ENCODE results near the gene RNF148.

RNF148 gene

GRCh38 chr7:122710916-122711315 is 8.2 kb upstream of the RNF148 start:
- no peak for DNase-seq (ENCODE audit: extremely low read depth, low read depth)
- TF ChIP-seq, protein P1, sequence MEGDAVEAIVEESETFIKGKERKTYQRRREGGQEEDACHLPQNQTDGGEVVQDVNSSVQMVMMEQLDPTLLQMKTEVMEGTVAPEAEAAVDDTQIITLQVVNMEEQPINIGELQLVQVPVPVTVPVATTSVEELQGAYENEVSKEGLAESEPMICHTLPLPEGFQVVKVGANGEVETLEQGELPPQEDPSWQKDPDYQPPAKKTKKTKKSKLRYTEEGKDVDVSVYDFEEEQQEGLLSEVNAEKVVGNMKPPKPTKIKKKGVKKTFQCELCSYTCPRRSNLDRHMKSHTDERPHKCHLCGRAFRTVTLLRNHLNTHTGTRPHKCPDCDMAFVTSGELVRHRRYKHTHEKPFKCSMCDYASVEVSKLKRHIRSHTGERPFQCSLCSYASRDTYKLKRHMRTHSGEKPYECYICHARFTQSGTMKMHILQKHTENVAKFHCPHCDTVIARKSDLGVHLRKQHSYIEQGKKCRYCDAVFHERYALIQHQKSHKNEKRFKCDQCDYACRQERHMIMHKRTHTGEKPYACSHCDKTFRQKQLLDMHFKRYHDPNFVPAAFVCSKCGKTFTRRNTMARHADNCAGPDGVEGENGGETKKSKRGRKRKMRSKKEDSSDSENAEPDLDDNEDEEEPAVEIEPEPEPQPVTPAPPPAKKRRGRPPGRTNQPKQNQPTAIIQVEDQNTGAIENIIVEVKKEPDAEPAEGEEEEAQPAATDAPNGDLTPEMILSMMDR (IDR thresholded peaks at IDR 0.05; ENCODE audit: low read depth, low read length), result no peak

DNA sequence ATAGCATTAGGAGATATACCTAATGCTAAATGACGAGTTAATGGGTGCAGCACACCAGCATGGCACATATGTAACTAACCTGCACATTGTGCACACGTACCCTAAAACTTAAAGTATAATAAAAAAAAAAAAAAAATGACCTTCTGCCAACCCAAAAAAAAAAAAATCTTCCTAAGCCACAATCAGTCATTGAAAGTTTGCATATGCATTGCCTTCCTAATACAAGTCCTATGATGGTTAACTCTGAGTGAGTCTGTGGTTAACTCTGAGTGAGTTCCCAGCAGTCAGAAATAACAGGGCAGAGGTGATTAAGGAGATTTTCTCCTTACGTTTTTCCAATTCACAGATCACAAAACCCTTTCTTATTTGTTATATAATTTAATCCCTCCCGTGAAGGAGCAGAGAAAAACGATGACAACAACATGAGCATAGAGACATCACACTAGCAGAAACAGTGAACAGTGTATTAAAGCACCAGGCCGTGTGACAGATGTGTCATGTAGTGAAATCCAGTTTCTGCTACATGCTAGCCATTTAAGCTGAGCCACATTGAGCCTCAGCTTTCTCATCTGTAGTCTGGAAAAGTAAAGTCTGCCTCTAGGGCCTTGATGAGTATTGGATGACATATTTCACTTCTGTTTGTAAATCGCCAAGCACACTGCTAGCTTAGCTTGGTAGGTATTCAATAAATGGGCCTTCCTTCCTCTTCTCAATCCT is 7.4 kb upstream of the RNF148 start:
- TF ChIP-seq, protein P1 (IDR thresholded peaks at IDR 0.05; ENCODE audit: low read depth, low read length), result no peak

DNA sequence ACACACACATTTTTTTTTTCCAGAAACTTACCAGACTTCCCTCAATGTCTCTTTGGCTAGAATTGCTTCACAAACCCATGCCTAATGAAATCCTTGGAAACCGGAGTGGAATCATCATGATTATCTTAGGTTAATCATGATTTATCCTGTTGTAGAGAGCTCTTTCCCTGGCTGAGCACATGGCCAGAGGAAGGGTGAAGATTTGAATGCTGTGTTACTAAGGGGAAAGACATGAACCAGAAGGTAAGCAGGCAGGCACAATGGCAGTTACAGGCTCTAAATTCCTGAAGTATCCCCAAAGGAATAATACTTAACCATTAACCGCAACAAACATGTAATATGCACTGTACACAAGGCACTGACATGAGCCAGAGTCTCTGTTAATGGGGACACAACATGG is 4.1 kb upstream of the RNF148 start:
- DNase-seq (ENCODE audit: extremely low read depth, low read depth), result no peak
- TF ChIP-seq, protein P1 (IDR thresholded peaks at IDR 0.05; ENCODE audit: low read depth, low read length), result no peak

More for the DNA sequence above, 7.4 kb upstream of the RNF148 start:
- DNase-seq (ENCODE audit: extremely low read depth, low read depth), result no peak

DNA sequence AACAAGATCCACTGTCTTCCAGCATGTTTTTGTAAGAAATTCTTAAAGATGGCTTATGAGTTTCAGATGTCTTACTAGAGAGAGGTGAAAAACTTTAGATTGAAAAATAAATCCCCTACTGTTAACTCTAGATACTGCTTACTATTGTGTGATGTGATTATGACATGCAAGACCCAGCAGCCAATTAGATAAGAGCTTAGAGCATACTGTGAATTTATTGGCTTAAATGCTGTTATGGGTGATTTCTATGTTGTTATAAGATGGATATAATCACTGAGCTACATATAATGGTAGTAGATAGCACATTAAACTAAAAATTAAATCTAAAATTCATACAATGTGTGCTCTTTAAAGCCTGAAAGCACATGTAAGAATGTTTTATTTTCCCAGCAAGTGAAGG is 3.7 kb downstream of the RNF148 start, which contains the start of gene RNF133:
Gene RNF133 (minus strand): TSS at position 101 of the 400 bp plus-strand sequence. CDS start 199 bp downstream, outside the sequence.
- TF ChIP-seq, protein P1 (IDR thresholded peaks at IDR 0.05; ENCODE audit: low read depth, low read length), result no peak
- DNase-seq (ENCODE audit: extremely low read depth, low read depth), result no peak

DNA sequence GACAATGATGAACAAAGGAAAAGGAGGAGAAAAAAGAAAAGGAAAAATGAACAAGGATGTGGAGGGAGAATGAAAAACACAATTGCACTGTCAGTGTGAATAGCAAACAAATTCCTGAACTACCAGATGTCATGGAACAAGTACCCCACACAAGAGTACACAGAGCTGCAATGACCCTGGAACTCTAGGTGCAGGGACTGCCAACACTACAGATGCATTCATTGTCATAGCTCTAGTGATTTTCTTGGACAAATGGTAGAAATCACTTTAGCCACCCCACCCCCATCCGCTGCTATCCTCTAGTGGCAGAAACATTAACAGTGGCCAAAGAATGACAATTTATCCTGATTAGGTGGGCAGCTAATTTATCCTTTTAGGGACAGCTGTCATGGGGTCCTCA is 6.9 kb downstream of the RNF148 start:
- TF ChIP-seq, protein P1 (IDR thresholded peaks at IDR 0.05; ENCODE audit: low read depth, low read length), result no peak
- DNase-seq (ENCODE audit: extremely low read depth, low read depth), result no peak

DNA sequence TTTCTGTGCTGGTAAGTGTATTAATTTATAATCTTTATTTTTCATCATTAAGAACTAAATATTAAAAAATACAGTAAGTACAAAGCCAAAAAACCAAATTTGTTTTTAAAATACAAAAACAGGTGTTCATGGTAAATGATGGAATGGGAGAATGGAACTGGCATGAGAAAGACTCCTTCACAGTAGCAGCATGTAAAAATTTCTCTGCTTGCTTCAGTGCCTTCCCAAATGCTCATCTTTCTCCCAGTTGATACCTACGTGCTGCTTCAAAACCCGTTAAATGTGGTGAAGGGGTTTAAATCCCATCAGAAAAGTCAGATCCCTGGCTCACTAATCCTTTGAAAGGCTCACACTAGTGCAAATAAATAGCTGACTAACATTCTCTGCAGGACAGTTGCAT is 8.0 kb downstream of the RNF148 start:
- no peak for DNase-seq (ENCODE audit: extremely low read depth, low read depth)
- TF ChIP-seq, protein P1 (IDR thresholded peaks at IDR 0.05; ENCODE audit: low read depth, low read length), result no peak

DNA sequence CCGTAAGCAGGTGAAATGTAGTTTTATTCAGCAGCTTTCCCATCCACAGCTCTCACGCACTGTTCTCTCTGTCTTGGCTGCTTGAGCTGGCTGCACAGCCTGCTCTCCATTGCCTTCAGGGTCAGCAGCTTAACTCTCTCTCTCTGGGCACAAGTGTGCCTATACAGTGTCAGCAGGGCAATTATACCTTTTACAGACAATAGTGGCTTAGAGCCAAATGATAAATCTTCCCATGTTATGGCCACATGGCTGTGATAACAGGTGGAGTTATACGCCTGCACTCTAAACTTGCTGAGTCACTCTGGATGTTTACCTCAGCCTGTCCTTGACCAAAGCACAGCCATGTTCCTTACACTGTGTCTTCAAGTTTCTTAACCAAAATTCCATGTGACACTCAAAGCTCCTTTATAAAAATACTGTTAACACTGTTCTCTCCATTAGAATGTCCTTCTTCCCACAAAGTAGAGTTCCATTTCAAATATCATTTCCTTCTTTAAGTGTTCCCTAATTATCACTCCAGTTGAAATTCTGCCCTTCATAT is 9.9 kb downstream of the RNF148 start:
- no peak for DNase-seq (ENCODE audit: extremely low read depth, low read depth)
- TF ChIP-seq, protein P1 (IDR thresholded peaks at IDR 0.05; ENCODE audit: low read depth, low read length), result no peak

Data from AG09319 (cell line).